ENCODE measurements around the gene SLC12A3. TPM values are rescaled to one million over a fixed set of nuclear protein-coding genes. Genes with fewer than 3 reads are reported as not detected.

The SLC12A3 gene
- total and polyA plus RNA-seq, 12 donors, result 0.03 to 0.06 TPM; not detected in 10

DNA sequence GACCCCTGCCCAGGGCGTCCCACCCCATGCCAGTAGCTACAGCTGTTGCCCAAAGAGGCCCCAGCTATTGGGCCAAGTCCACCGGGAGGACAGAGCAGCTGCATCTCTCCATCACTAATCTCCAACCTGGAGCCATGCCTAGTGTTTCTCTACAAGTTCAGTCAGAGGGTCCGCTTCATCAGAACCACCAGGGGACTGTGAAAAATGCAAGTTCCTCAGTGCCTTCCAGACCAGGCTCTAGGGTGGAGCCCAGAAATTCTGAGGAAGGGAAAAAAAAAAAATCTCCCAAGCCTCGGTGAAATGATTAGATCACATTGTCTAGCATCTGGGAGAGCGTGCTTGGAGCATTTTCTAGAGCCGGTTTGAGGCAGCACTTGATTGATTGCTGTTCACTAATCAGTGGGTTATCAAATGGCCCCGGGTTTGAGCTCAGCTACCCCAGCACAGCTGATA lies 44.5 kb downstream of the SLC12A3 start:
- Histone ChIP-seq H3K4me3 (no peak overlapping the region), H3K9me3 (replicated peaks in 1 of 3) (no peaks in the 10 kb centered on the region), H3K36me3 (replicated peaks in 1 of 2) (no peaks in the 10 kb centered on the region), H3K27me3 (no peaks in the 10 kb centered on the region), H3K4me1 (replicated peaks in 1 of 2) (peaks cover 0 to 29% of the 10 kb centered on the region in 2 donors), H3K27ac (peak overlapping the region in 2 of 5 donors; percentile 23 to 71)
- no peak for TF ChIP-seq CTCF (IDR thresholded peaks at IDR 0.05)
- TF ChIP-seq POLR2A (IDR thresholded peaks at IDR 0.05), result no peak
- WGBS, 4 donors, result 64 to 80% (median 69%) methylated on average over 7 of the region's 7 CpGs
- intact Hi-C loops (cut with DNase I), result no loop called here
- DNase-seq, result no peak

- Histone ChIP-seq H3K4me3 (no peak overlapping the region), H3K27me3 (no peaks in the 10 kb centered on the region), H3K27ac (peak overlapping the region in 4 of 5 donors; percentile 2 to 88 (median 38)), H3K9me3 (replicated peaks in 1 of 3) (no peaks in the 10 kb centered on the region), H3K36me3 (replicated peaks in 1 of 2) (no peaks in the 10 kb centered on the region), H3K4me1 (replicated peaks in 1 of 2) (peaks cover 0 to 34% of the 10 kb centered on the region in 2 donors)
- no peak for DNase-seq
- 73 to 94% (median 87%) methylated on average over 5 of the region's 5 CpGs for WGBS, 4 donors
- TF ChIP-seq CTCF (IDR thresholded peaks at IDR 0.05) (no peak), POLR2A (IDR thresholded peaks at IDR 0.05) (no peak)
- intact Hi-C loops (cut with DNase I), result no loop called here
Measured at GRCh38 chr16:56910112-56910511, 45.1 kb downstream of the SLC12A3 start.

DNA sequence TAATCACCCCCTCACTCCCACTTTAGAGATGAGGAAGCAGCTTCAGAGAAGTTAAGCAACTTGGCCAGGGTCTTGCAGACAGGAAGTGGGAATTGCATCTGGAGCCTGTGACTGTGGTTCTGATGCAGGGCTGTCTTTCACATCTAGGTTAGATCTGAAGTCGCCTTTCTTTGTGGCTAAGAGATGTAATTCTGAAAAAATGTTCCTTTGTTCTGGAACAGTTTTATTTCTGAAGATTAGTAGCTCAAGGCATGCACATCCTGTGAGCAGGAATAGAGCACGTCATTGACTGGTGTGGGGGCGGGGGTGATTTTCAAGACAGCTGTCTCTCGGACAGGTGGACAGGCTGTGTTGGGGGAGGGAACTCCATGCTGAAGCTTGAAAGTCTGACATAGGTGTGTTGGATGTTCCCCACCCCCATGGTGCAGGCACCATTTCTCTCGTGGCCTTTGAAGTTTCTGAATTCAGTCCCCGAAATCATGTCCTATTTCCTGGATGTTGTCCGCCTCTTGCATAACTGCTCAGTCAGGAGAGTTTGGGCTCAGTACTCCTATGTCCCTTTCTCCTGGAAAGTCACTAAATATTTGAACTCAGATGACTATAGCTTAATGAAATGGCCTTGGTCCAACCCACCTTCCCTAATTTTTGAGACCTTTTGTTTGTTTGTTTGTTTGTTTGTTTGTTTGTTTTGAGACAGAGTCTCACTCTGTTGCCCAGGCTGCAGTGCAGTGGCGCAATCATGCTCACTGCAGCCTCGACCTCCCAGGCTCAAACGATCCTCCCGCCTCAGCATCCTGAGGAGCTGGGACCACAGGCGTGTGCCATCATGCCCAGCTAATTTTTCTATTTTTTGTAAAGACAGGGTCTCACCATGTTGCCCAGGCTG lies 45.9 kb downstream of the SLC12A3 start:
- no peaks in the 10 kb centered on the region for H3K27me3 ChIP-seq
- TF ChIP-seq CTCF (IDR thresholded peaks at IDR 0.05) (no peak), POLR2A (IDR thresholded peaks at IDR 0.05) (no peak)
- H3K27ac ChIP-seq, result peak overlapping the region in 4 of 5 donors; percentile 2 to 88 (median 48)
- peaks cover 0 to 39% of the 10 kb centered on the region in 2 donors for H3K4me1 ChIP-seq (replicated peaks in 1 of 2)
- H3K36me3 ChIP-seq (replicated peaks in 1 of 2), result no peaks in the 10 kb centered on the region
- peak in 5 of 7 donors; percentile 36 to 72 (median 58) for DNase-seq
- intact Hi-C loops (cut with DNase I), result no loop called here
- WGBS, 4 donors, result 63 to 74% (median 69%) methylated on average over 12 of the region's 12 CpGs
- no peaks in the 10 kb centered on the region for H3K9me3 ChIP-seq (replicated peaks in 1 of 3)
- H3K4me3 ChIP-seq, result no peak overlapping the region

DNA sequence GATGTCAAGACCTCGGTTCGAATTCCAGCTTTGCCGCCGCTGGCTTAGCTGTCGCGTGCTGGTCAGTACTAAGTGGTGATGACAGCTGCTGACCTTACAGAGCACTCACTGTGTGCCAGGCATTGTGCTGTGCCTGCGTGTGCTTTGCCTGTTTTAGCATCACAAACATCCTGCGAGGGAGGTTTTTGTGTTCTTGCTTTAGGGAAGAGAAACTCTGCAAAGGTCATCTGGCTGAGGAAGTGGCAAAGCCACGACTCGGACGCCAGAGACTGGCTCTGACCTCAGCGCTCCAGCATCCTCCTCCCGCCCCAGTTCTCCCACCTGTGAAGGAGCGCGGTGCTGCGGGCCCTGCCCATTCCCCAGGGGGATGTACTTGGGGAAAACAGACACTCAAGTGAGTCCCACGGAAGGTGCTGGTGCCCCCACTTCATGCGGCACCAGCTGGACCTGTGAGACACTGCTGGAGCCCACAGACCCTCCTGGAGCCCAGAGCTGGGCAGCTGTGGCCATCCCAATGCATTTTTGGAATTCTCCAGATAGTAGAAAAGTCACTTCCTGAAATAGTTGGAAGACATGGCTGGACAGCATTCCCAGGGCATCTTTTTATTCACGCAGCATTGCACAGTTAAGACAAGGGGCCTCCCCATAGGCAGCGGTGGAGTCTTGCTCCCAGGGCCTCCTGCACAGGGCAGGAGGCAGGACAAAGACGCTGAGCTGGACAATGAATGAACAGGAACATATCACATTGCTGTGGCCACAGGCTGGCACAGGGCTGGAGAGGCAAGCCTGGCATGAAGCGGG lies 47.0 kb downstream of the SLC12A3 start:
- peak overlapping the region in 3 of 5 donors; percentile 31 to 88 (median 71) for H3K27ac ChIP-seq
- WGBS, 4 donors, result 54 to 60% (median 57%) methylated on average over 11 to 22 of the region's 22 CpGs
- H3K9me3 ChIP-seq (replicated peaks in 1 of 3), result no peaks in the 10 kb centered on the region
- DNase-seq, result peak in 6 of 7 donors; percentile 38 to 74 (median 58)
- intact Hi-C loops (cut with DNase I), result no loop called here
- no peak overlapping the region for H3K4me3 ChIP-seq
- peaks cover 8 to 50% of the 10 kb centered on the region in 2 donors for H3K4me1 ChIP-seq (replicated peaks in 1 of 2)
- H3K36me3 ChIP-seq (replicated peaks in 1 of 2), result no peaks in the 10 kb centered on the region
- TF ChIP-seq CTCF (IDR thresholded peaks at IDR 0.05) (no peak), POLR2A (IDR thresholded peaks at IDR 0.05) (no peak)
- H3K27me3 ChIP-seq, result no peaks in the 10 kb centered on the region

Data from adrenal gland (tissue), 12 donors.